HUES6 (cell line): Measurements from ENCODE around the gene CYP11A1.

Experiments used
- H3K27ac ChIP-seq: 2 replicates; pipeline ENCODE4 v1.7.0; 2013; ENCODE audit warnings: low read depth, mild to moderate bottlenecking, low read length, inconsistent platforms
- H3K27me3 ChIP-seq: 2 replicates; pipeline ENCODE4 v1.6.1; 2013; ENCODE audit warnings: low read length; ENCODE audit not compliant: control insufficient read depth, insufficient read depth
- H3K36me3 ChIP-seq: 2 replicates; pipeline ENCODE4 v1.6.1; 2013; ENCODE audit warnings: low read length; ENCODE audit not compliant: control insufficient read depth, insufficient read depth
- H3K4me1 ChIP-seq: 2 replicates; pipeline ENCODE4 v1.6.1; 2013; ENCODE audit warnings: low read length; ENCODE audit not compliant: control insufficient read depth, insufficient read depth
- H3K4me3 ChIP-seq: 2 replicates; pipeline ENCODE4 v1.5.1; 2013; ENCODE audit warnings: low read depth, low read length
- H3K9ac ChIP-seq: one replicate; pipeline ENCODE4 v1.6.1; 2013; ENCODE audit warnings: mild to moderate bottlenecking, low read length
- H3K9me3 ChIP-seq: 2 replicates; pipeline ENCODE4 v1.6.1; 2013; ENCODE audit warnings: low read depth, low read length; ENCODE audit not compliant: control insufficient read depth, insufficient read depth

CYP11A1 gene

DNA sequence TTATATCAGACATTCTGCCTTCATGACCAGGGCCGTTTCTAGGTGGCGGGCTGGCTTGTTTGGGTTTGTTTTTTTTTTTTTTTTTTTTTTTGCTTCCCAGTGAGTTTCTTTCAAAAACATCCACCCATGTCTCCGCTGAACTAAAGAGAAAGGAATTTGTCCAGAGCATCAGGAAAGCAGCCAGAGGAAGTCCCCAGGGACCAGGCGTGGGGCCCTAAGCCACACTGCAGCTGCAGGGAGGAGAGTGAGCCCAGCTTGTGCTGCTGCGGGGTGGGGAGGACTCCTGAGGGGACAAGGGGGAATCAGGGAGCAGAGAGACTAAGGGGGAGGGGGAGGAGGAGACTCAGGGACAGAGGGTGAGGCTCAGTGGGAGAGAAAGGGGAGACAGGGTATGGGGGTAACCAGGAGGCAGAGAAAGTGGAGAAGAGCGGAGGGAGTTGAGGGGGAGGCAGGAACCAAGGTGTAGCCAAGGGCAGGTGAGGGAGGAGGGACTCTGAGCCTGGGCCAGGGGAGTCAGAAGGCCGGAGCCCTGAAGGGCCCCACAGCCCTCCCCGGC, 49.5 kb downstream of the CYP11A1 start:
- H3K36me3 ChIP-seq, result no peaks in the 10 kb centered on the region
- H3K4me1 ChIP-seq, result peaks cover 38% of the 10 kb centered on the region
- no peak overlapping the region for H3K4me3 ChIP-seq
- no peaks in the 10 kb centered on the region for H3K27me3 ChIP-seq
- peaks cover 2% of the 10 kb centered on the region; the same call in 1 of the 2 replicates for H3K9me3 ChIP-seq
- H3K27ac ChIP-seq, result no peak overlapping the region
- H3K9ac ChIP-seq, result no peak overlapping the region

GRCh38 chr15:74316141-74316540, 51.3 kb downstream of the CYP11A1 start:
- no peaks in the 10 kb centered on the region for H3K27me3 ChIP-seq
- H3K9me3 ChIP-seq, result peaks cover 2% of the 10 kb centered on the region; the same call in 1 of the 2 replicates
- H3K4me1 ChIP-seq, result peaks cover 52% of the 10 kb centered on the region
- H3K27ac ChIP-seq, result no peak overlapping the region
- no peak overlapping the region for H3K4me3 ChIP-seq
- H3K36me3 ChIP-seq, result no peaks in the 10 kb centered on the region
- no peak overlapping the region for H3K9ac ChIP-seq

- Histone ChIP-seq H3K27me3 (no peaks in the 10 kb centered on the region), H3K27ac (no peak overlapping the region), H3K4me3 (no peak overlapping the region), H3K36me3 (no peaks in the 10 kb centered on the region), H3K9me3 (peaks cover 2% of the 10 kb centered on the region; the same call in 1 of the 2 replicates), H3K9ac (no peak overlapping the region), H3K4me1 (peaks cover 52% of the 10 kb centered on the region)
Observed at GRCh38 chr15:74315626-74316025, 51.8 kb downstream of the CYP11A1 start.

GRCh38 chr15:74314795-74315438, 52.5 kb downstream of the CYP11A1 start:
- Histone ChIP-seq H3K4me1 (peaks cover 48% of the 10 kb centered on the region), H3K9me3 (no peaks in the 10 kb centered on the region), H3K9ac (no peak overlapping the region), H3K27ac (no peak overlapping the region), H3K36me3 (no peaks in the 10 kb centered on the region), H3K4me3 (no peak overlapping the region), H3K27me3 (no peaks in the 10 kb centered on the region)

GRCh38 chr15:74313889-74314288, 53.6 kb downstream of the CYP11A1 start:
- Histone ChIP-seq H3K4me3 (no peak overlapping the region), H3K36me3 (no peaks in the 10 kb centered on the region), H3K27me3 (no peaks in the 10 kb centered on the region), H3K4me1 (peaks cover 42% of the 10 kb centered on the region), H3K9me3 (no peaks in the 10 kb centered on the region), H3K27ac (no peak overlapping the region), H3K9ac (no peak overlapping the region)

GRCh38 chr15:74312445-74313007, 54.9 kb downstream of the CYP11A1 start:
- 0 out of 2 replicates have a peak, but pooled peaks cover 3% of the 10 kb centered on the region for H3K27me3 ChIP-seq
- no peak overlapping the region for H3K4me3 ChIP-seq
- H3K9me3 ChIP-seq, result no peaks in the 10 kb centered on the region
- no peaks in the 10 kb centered on the region for H3K36me3 ChIP-seq
- H3K27ac ChIP-seq, result no peak overlapping the region
- no peak overlapping the region for H3K9ac ChIP-seq
- H3K4me1 ChIP-seq, result peaks cover 46% of the 10 kb centered on the region

- 0 out of 2 replicates have a peak, but pooled peaks cover 3% of the 10 kb centered on the region for H3K27me3 ChIP-seq
- H3K4me1 ChIP-seq, result peaks cover 49% of the 10 kb centered on the region
- no peak overlapping the region for H3K9ac ChIP-seq
- H3K4me3 ChIP-seq, result no peak overlapping the region
- H3K36me3 ChIP-seq, result no peaks in the 10 kb centered on the region
- H3K9me3 ChIP-seq, result no peaks in the 10 kb centered on the region
- H3K27ac ChIP-seq, result no peak overlapping the region
Observed at GRCh38 chr15:74311734-74312444, 55.6 kb downstream of the CYP11A1 start.

DNA sequence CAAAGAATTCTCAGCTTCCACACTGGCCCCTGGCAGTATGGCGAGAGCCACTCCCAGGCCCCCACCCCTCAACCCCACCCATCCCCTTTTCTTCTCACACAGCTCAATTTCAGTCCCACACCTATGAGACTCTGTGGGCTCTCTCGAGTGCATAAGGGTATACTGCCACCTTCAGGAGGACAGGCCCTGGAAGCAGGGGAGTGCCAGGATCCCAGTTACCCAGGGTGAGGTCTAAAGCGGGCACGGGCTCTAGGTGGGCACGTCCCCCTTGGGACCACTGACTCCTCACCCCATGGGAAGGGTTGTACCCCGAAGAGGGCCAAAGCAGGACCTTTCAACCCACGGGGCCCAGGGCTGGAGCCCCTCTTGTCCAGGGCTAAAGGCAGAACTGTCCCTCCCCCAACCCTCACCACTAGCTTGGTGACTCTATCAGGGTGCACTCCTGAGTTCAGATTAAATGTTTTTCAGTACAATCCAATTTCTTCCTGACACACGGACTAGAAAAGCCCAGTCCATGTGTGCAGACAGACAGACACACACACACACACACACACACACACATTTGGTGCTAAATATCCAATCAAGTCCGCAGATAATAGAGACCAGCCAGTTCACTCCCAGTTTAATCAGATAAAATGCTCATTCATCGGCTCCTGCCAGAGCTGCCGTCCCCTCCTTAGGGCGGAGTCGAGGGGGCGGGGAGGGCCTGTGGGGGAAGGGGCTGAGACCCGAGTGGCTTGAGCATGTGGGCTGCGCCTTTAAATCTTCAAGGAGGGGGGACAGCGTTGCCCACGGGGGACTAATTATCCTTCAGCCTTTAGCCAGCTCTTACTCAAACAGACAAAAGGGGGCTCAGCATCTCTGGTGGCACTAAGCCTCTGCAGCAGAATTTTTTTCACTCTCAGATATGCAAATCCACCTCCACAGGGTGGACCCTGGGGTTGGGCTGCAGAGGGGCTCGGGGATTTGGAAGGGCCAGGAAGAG, 59.3 kb downstream of the CYP11A1 start:
- H3K27me3 ChIP-seq, result 0 out of 2 replicates have a peak, but pooled peaks cover 9% of the 10 kb centered on the region
- H3K4me3 ChIP-seq, result peak overlapping the region; percentile 39; the same call in 1 of the 2 replicates
- no peak overlapping the region for H3K27ac ChIP-seq
- H3K9ac ChIP-seq, result peak overlapping the region; percentile 41
- no peaks in the 10 kb centered on the region for H3K9me3 ChIP-seq
- no peaks in the 10 kb centered on the region for H3K36me3 ChIP-seq
- peaks cover 61% of the 10 kb centered on the region for H3K4me1 ChIP-seq

GRCh38 chr15:74306781-74307217, 60.6 kb downstream of the CYP11A1 start:
- no peak overlapping the region for H3K9ac ChIP-seq
- no peaks in the 10 kb centered on the region for H3K36me3 ChIP-seq
- H3K4me1 ChIP-seq, result peaks cover 62% of the 10 kb centered on the region
- no peaks in the 10 kb centered on the region for H3K9me3 ChIP-seq
- H3K27me3 ChIP-seq, result peaks cover 16% of the 10 kb centered on the region
- H3K27ac ChIP-seq, result no peak overlapping the region
- H3K4me3 ChIP-seq, result no peak overlapping the region

GRCh38 chr15:74305687-74306086, 61.8 kb downstream of the CYP11A1 start:
- H3K4me3 ChIP-seq, result no peak overlapping the region
- no peaks in the 10 kb centered on the region for H3K36me3 ChIP-seq
- H3K9me3 ChIP-seq, result no peaks in the 10 kb centered on the region
- peaks cover 70% of the 10 kb centered on the region for H3K4me1 ChIP-seq
- peaks cover 25% of the 10 kb centered on the region for H3K27me3 ChIP-seq
- H3K27ac ChIP-seq, result no peak overlapping the region
- no peak overlapping the region for H3K9ac ChIP-seq
